GM12892 (cell line): ENCODE data around the gene COX19.
A peak's percentile ranks its signal among the peaks of the same experiment; 100 is the strongest.
"Not testable (repeated sequence)": the region's sequence is repeated elsewhere in the genome, so short reads cannot be mapped to it uniquely, and the experiment has no call there.

ENCODE experiments used
- DNase-seq: peaks from one replicate; pipeline ENCODE4 v3.0.0; 2011; ENCODE audit not compliant: insufficient read length
- FAIRE-seq: peaks from 2 replicates; lab custom pipeline; 2011; peaks lifted over from hg19 to GRCh38; lab: Jason Lieb, UNC
- POLR2A ChIP-seq: IDR thresholded peaks from 2 replicates; pipeline ENCODE4 v1.6.1; 2011; ENCODE audit warnings: low read depth, low read length, control low read depth
- POLR2AphosphoS5 ChIP-seq: IDR thresholded peaks from 2 replicates; pipeline ENCODE4 v1.6.1; 2011; ENCODE audit warnings: low read depth, low read length, control low read depth
- TAF1 ChIP-seq: IDR thresholded peaks from 2 replicates; pipeline ENCODE4 v1.6.1; 2011; ENCODE audit warnings: low read depth, mild to moderate bottlenecking, control low read depth, low read length, borderline replicate concordance

The COX19 gene

GRCh38 chr7:969403-969802 lies 5.9 kb downstream of the COX19 start:
- TF ChIP-seq POLR2A (no peak), TAF1 (no peak), POLR2AphosphoS5 (no peak)
- DNase-seq = no peak
- no peak for FAIRE-seq

- TF ChIP-seq POLR2A = no peak
- no peak for TF ChIP-seq POLR2AphosphoS5
- TF ChIP-seq TAF1 = no peak
- no peak for FAIRE-seq
- no peak for DNase-seq
Measured at GRCh38 chr7:968205-969105, 6.9 kb downstream of the COX19 start.

- DNase-seq (no peak), FAIRE-seq (no peak)
- no peak for TF ChIP-seq TAF1
- no peak; the same call in 1 of the 2 replicates for TF ChIP-seq POLR2A
- no peak; the same call in 1 of the 2 replicates for TF ChIP-seq POLR2AphosphoS5
Measured at GRCh38 chr7:967361-968082, 7.8 kb downstream of the COX19 start.

- DNase-seq = no peak
- no peak for TF ChIP-seq POLR2AphosphoS5
- no peak; the same call in 1 of the 2 replicates for TF ChIP-seq POLR2A
- TF ChIP-seq TAF1 = no peak
- FAIRE-seq = no peak
Measured at GRCh38 chr7:966291-967069, 8.9 kb downstream of the COX19 start.

GRCh38 chr7:964401-965231 lies 10.7 kb downstream of the COX19 start:
- TF ChIP-seq POLR2AphosphoS5 (0 out of 2 replicates have a peak, but pooled peaks have one; percentile 22), POLR2A (no peak)
- FAIRE-seq (no peak), DNase-seq (no peak)

GRCh38 chr7:963236-964078 lies 11.9 kb downstream of the COX19 start:
- FAIRE-seq (no peak), DNase-seq (no peak)

GRCh38 chr7:962401-963081 lies 12.8 kb downstream of the COX19 start:
- no peak for FAIRE-seq
- TF ChIP-seq TAF1 (no peak), POLR2A (no peak), POLR2AphosphoS5 (no peak)
- no peak for DNase-seq

More at GRCh38 chr7:963236-964078, 11.9 kb downstream of the COX19 start:
- TF ChIP-seq TAF1 (no peak), POLR2AphosphoS5 (no peak), POLR2A (no peak)

- DNase-seq = no peak
- TF ChIP-seq POLR2AphosphoS5 (no peak), TAF1 (no peak), POLR2A (no peak)
- FAIRE-seq = no peak
Measured at GRCh38 chr7:961546-962400, 13.6 kb downstream of the COX19 start.

- not testable (repeated sequence) for DNase-seq, FAIRE-seq
Measured at GRCh38 chr7:960972-961371, 14.4 kb downstream of the COX19 start.
